Uterus (tissue), 4 donors: ENCODE results near the gene BECN2. TPM values are rescaled to one million over a fixed set of nuclear protein-coding genes. Genes with fewer than 3 reads are reported as not detected.

Experiments used
- DNase-seq, 2 donors: peaks; one replicate each; pipeline ENCODE4 v3.0.0-alpha.2; 2019 to 2020
- H3K27ac ChIP-seq, 2 donors: fragments of 200-600 bp; sonication (generic); 1 replicate in 1 of 2; 2 replicates in 1 of 2; pipeline ENCODE4 v1.5.1; 2016 to 2018
- H3K27me3 ChIP-seq, 2 donors: fragments of 200-600 bp; sonication (generic); one replicate each; pipeline ENCODE4 v1.5.1; 2018 to 2019; ENCODE audit warnings: control low read depth in 1 of 2
- H3K36me3 ChIP-seq, 2 donors: fragments of 200-600 bp; sonication (generic); one replicate each; pipeline ENCODE4 v1.5.1; 2019; ENCODE audit warnings: control low read depth in 1 of 2
- H3K4me1 ChIP-seq, 2 donors: fragments of 200-600 bp; sonication (generic); one replicate each; pipeline ENCODE4 v1.5.1; 2018 to 2019; ENCODE audit warnings: control low read depth in 1 of 2
- H3K4me3 ChIP-seq, 2 donors: fragments of 200-600 bp; sonication (generic); 1 replicate in 1 of 2; 2 replicates in 1 of 2; pipeline ENCODE4 v1.5.1; 2018 to 2019; ENCODE audit warnings: mild to moderate bottlenecking in 1 of 2
- H3K9me3 ChIP-seq, 2 donors: fragments of 200-600 bp; sonication (generic); one replicate each; pipeline ENCODE4 v1.5.1; 2019; ENCODE audit warnings: control low read depth in 1 of 2
- POLR2A ChIP-seq, 2 donors: fragments of 450-650 bp; IDR thresholded peaks; one replicate each; pipeline ENCODE4 v1.6.1; 2016; ENCODE audit warnings: antibody characterized with exemption in 2 of 2, mild to moderate bottlenecking in 1 of 2, moderate library complexity in 1 of 2
- intact Hi-C: fragments of 100-400 bp; cut with DNase I; formaldehyde crosslinking; loops from one replicate; pipeline ENCODE4 v1.15.1; 2023; ENCODE audit warnings: low total_unique reads
- total RNA-seq, 4 donors: library from RNA; depleted of rRNA in 3 of 4; stranded (reverse); fragments of >200 nt in 3 of 4; gene quantifications; one replicate each; pipeline versions ENCODE4 v1.1.0 to v1.2.4, GENCODE V29; 2014 to 2023
- TF ChIP-seq, protein P1 (sequence below), 4 experiments: fragments of 200-600 bp in 2 of 4; fragments of 450-650 bp in 2 of 4; sonication (generic) in 2 of 4; IDR thresholded peaks; one replicate each; pipeline ENCODE4 v1.5.1; 2016 to 2019; ENCODE audit warnings: antibody characterized with exemption in 4 of 4, mild to moderate bottlenecking in 2 of 4, moderate library complexity in 1 of 4
- donor health status: DM: yes; HTN: yes; CAD: no.

BECN2 gene, protein sequence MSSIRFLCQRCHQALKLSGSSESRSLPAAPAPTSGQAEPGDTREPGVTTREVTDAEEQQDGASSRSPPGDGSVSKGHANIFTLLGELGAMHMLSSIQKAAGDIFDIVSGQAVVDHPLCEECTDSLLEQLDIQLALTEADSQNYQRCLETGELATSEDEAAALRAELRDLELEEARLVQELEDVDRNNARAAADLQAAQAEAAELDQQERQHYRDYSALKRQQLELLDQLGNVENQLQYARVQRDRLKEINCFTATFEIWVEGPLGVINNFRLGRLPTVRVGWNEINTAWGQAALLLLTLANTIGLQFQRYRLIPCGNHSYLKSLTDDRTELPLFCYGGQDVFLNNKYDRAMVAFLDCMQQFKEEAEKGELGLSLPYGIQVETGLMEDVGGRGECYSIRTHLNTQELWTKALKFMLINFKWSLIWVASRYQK
- not detected for total RNA-seq

DNA sequence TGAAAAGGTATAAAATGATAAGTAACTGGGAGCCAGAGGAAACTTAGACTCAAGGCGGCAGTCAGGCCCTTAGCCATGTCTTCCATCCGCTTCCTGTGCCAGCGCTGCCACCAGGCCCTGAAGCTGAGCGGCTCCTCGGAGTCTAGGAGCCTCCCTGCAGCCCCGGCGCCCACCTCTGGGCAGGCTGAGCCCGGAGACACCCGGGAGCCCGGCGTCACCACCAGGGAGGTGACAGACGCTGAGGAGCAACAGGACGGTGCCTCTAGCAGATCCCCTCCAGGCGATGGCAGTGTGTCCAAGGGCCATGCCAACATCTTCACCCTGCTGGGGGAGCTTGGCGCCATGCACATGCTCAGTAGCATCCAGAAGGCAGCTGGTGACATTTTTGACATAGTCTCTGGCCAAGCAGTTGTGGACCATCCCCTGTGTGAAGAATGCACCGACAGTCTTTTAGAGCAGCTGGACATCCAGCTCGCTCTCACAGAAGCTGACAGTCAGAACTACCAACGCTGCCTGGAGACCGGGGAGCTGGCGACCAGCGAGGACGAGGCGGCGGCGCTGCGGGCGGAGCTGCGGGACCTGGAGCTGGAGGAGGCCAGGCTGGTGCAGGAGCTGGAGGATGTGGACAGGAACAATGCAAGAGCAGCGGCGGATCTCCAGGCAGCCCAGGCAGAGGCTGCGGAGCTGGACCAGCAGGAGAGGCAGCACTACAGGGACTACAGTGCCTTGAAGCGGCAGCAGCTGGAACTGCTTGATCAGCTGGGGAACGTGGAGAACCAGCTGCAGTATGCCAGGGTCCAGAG lies at the start of gene BECN2:
BECN2 (plus strand) TSS at position 76 of the 803 bp plus-strand sequence; CDS start at position 76, 0 bp downstream.
- no peaks in the 10 kb centered on the region for H3K27me3 ChIP-seq
- H3K36me3 ChIP-seq, result no peaks in the 10 kb centered on the region
- H3K9me3 ChIP-seq, result no peaks in the 10 kb centered on the region
- DNase-seq, result no peak
- H3K4me1 ChIP-seq, result no peaks in the 10 kb centered on the region
- no peak for TF ChIP-seq POLR2A (IDR thresholded peaks at IDR 0.05)
- TF ChIP-seq, protein P1, sequence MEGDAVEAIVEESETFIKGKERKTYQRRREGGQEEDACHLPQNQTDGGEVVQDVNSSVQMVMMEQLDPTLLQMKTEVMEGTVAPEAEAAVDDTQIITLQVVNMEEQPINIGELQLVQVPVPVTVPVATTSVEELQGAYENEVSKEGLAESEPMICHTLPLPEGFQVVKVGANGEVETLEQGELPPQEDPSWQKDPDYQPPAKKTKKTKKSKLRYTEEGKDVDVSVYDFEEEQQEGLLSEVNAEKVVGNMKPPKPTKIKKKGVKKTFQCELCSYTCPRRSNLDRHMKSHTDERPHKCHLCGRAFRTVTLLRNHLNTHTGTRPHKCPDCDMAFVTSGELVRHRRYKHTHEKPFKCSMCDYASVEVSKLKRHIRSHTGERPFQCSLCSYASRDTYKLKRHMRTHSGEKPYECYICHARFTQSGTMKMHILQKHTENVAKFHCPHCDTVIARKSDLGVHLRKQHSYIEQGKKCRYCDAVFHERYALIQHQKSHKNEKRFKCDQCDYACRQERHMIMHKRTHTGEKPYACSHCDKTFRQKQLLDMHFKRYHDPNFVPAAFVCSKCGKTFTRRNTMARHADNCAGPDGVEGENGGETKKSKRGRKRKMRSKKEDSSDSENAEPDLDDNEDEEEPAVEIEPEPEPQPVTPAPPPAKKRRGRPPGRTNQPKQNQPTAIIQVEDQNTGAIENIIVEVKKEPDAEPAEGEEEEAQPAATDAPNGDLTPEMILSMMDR (IDR thresholded peaks at IDR 0.05), result no peak
- intact Hi-C loops, result no loop called here
- H3K27ac ChIP-seq, result no peak within 1 kb of the TSS
- no peak within 1 kb of the TSS for H3K4me3 ChIP-seq

DNA sequence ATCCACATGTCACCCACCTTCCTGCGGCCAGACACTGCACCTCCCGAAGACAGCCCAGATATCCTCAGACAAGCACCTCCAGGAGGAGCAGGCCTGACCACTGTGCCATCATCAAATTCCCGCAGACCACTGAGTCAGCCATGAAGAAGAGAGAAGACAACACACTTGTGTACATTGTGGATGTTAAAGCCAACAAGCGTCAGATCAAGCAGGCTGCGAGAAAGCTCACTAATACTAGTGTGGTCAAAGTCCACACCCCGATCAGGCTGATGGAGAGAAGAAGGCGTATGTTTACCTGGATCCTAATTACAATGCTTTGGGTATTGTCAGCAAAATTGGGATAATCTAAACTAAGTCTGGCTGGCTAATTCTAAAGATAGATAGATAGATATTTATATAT lies 41.4 kb upstream of the BECN2 start:
- Histone ChIP-seq H3K36me3 (no peaks in the 10 kb centered on the region), H3K4me3 (no peak overlapping the region), H3K27me3 (no peaks in the 10 kb centered on the region), H3K9me3 (no peaks in the 10 kb centered on the region), H3K27ac (no peak overlapping the region), H3K4me1 (no peaks in the 10 kb centered on the region)
- intact Hi-C loops, result no loop called here
- no peak for DNase-seq
- TF ChIP-seq, protein P1 (IDR thresholded peaks at IDR 0.05), result no peak
- no peak for TF ChIP-seq POLR2A (IDR thresholded peaks at IDR 0.05)

DNA sequence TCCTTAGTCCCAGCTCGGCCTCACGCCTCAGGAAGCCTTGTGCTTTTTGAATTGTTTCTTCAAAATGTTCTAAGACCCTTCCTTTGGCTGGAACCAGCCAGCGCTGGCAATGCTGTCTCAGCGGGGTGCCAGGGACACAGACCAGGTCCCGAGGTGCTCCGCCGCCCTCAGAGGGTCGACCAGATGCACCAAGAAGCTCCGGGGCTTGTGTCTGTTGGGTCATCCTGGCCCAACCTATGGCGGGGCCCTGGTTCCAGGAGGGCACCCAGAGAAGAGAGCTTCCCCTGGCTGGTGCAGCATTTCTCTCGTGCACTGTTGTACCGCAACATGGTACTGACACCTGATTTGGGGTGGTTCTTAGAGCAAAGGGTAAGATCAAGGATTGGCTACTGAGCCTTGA lies 40.1 kb upstream of the BECN2 start:
- Histone ChIP-seq H3K27ac (no peak overlapping the region), H3K9me3 (no peaks in the 10 kb centered on the region), H3K27me3 (no peaks in the 10 kb centered on the region), H3K36me3 (no peaks in the 10 kb centered on the region), H3K4me3 (no peak overlapping the region), H3K4me1 (no peaks in the 10 kb centered on the region)
- no peak for TF ChIP-seq POLR2A (IDR thresholded peaks at IDR 0.05)
- TF ChIP-seq, protein P1 (IDR thresholded peaks at IDR 0.05), result no peak
- intact Hi-C loops, result no loop called here
- no peak for DNase-seq

DNA sequence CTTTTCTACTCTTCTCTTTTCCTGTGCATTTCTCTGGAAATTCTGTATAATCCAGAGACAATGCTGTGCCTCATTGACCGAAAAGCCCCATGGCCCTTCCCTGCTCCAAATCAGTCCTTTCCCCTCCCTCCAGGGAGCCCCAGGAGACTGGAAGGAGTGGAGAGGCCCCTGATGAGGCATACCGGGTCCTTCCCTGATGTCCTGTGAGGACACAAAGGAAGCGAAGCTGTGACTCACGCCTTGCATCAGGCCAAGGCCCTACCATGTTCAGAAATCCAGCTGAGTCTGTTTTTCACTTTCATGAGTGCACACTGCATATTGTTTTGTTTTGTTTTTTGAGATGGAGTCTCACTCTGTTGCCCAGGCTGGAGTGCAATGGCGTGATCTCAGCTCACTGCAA lies 38.7 kb upstream of the BECN2 start:
- no peaks in the 10 kb centered on the region for H3K9me3 ChIP-seq
- no peaks in the 10 kb centered on the region for H3K36me3 ChIP-seq
- intact Hi-C loops, result no loop called here
- no peaks in the 10 kb centered on the region for H3K27me3 ChIP-seq
- no peak overlapping the region for H3K27ac ChIP-seq
- H3K4me1 ChIP-seq, result no peaks in the 10 kb centered on the region
- H3K4me3 ChIP-seq, result no peak overlapping the region
- DNase-seq, result no peak
- TF ChIP-seq, protein P1 (IDR thresholded peaks at IDR 0.05), result no peak
- no peak for TF ChIP-seq POLR2A (IDR thresholded peaks at IDR 0.05)
